ENCODE results near the gene DNMT3A.

GRCh38 chr2:25381502-25381901 is 39.8 kb upstream of the DNMT3A start:
- no peak for TF ChIP-seq CTCF (IDR thresholded peaks at IDR 0.05)
- TF ChIP-seq POLR2A (IDR thresholded peaks at IDR 0.05; ENCODE audit: low read depth) = no peak
- no peak for TF ChIP-seq POLR2AphosphoS5 (IDR thresholded peaks at IDR 0.05)
